GM18526 (cell line): ENCODE measurements around the gene RTEL1.
A peak's percentile ranks its signal among the peaks of the same experiment; 100 is the strongest.

Source experiments
- POLR2A ChIP-seq: IDR thresholded peaks from 3 replicates; pipeline ENCODE4 v1.6.1; 2011; ENCODE audit not compliant: insufficient read length; ENCODE audit errors: extremely low read depth

Gene RTEL1

DNA sequence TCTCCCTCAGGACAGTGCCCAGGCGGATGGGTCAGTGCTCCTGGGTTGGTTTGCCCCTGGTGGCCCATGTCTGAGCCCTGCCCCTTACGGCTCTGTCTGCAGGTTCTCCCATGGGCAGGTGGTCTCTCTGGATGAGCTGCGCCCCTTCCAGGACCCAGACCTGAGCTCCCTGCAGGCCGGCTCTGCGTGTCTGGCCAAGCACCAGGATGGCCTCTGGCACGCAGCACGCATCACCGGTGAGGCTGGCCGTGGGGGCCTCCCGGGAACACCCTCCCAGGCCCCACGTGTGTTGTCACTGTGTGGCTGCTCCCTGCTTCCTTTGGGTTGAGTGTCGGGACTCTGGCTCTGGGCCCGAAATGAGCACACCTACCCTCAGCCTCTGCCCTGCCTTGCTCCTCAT lies 75.0 kb downstream of the RTEL1 start:
- no peak for TF ChIP-seq POLR2A

DNA sequence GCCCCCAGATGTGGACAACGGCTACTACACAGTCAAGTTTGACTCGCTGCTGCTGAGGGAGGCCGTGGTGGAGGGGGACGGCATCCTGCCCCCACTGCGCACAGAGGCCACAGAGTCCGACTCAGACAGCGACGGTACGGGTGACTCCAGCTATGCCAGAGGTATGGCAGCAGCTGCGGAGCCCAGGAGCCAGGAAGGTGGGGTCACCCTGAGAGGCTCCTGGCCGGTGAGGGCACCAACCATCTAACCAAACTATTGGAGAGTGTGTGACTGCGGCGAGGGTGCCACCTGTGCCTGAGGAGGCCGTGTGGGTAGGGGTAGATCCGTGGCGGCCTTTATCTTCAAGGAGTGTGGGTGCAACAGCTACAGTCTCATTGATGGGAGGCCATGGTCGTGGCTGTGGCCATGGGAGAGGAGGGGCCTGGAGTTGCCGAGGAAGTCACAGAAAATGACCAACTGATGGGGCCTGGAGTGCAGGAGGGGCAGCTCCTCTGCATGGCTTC lies 75.5 kb downstream of the RTEL1 start:
- TF ChIP-seq POLR2A: no peak

DNA sequence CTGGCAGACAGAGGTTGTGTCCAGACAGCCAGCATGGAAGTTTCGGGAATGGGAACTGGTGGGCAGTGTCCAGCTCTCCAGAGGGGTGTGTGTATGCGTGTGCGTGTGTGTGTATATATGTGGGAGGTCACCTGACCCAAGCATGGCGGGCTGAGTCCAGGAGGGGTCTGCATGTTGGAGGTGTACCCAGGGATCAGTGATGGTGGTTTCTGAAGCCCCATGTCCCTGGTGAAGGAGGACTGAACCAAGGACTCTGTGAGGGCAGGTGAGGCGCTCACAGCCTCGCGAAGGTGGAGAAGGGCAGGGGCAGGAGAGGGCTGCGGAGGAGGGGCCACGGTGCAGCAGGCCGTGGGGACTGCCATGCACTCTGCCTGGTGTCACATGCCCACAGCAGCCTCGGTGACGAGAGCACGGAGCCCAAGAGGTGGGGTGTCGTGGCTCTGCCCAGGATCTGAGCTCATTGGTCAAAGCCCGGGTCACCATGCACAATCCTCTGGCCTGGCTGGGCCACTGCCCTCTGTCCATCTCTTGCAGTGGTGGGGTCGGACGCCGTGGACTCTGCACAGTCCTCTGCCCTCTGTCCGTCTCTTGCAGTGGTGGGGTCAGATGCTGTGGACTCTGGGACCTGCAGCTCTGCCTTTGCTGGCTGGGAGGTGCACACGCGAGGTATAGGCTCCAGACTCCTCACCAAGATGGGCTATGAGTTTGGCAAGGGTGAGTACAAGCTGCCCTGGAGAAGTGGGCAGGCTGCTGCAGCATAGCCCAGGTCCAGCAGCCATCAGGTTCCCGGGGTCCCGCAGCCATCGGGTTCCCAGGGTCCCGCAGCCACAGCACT lies 76.2 kb downstream of the RTEL1 start:
- TF ChIP-seq POLR2A: no peak

DNA sequence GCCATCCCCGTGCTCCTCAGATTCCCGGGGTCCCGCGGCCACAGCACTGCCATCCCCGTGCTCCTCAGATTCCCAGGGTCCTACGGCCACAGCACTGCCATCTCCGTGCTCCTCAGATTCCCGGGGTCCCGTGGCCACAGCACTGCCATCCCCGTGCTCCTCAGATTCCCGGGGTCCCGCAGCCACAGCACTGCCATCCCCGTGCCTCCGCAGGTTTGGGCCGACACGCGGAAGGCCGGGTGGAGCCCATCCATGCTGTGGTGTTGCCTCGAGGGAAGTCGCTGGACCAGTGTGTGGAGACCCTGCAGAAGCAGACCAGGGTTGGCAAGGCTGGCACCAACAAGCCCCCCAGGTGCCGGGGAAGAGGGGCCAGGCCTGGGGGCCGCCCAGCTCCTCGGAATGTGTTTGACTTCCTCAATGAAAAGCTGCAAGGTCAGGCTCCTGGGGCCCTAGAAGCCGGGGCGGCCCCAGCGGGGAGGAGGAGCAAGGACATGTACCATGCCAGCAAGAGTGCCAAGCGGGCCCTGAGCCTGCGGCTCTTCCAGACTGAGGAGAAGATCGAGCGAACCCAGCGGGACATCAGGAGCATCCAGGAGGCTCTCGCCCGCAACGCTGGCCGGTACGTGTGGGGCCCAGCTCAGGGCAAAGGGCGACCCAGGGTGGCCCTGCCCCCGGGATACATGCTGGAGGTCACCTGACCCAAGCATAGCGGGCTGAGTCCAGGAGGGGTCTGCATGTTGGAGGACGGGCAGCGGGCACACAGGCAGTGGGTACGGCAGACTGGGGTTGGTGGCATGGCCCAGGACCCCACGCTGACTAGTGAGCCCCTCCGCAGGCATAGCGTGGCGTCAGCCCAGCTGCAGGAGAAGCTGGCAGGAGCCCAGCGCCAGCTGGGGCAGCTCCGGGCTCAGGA lies 77.1 kb downstream of the RTEL1 start:
- TF ChIP-seq POLR2A: no peak

DNA sequence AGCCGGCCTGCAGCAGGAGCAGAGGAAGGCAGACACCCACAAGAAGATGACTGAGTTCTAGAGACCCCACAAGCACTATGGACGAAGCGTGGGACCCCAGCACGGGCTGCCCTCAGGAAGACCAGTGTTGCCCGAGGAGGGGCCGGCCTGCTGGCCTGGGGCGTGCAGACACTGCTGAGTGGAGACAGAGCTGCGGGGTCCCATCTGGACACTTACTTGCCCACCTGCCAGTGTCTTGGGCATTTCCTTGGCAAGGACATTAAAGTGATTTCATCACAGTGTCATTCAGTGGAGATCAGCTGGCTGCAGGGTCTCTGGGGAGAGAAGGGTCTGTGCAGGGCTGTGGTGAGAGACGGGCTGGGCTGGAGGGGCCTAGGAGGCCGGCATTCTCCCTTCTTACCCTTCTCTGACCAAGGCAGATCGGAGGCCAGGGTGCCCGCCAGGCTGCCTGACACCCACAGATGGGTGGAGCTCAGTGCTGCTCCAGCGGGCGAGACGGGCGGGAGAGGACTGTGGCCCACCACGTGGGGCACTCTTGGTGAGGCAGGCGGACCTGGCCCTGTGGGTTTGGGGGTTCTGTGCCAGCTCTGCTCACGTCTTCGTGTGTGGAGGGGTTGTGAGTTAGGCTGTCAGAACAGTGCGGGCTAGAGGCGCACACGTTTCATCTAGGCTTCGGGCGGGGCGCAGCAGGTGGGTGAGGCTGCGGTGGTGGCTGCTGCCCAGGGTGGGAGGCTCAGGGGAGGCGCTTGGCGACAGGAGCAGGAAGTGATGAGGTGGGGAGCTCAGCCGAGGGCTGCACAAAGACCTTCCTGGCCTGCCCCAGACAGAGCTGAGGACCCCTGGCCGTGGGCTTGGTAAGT lies 78.0 kb downstream of the RTEL1 start, which contains the start of gene LIME1:
LIME1 (plus strand) TSS at position 806 of the 860 bp plus-strand sequence. CDS start 886 bp downstream, outside the sequence.
- TF ChIP-seq POLR2A: peak; percentile 49

DNA sequence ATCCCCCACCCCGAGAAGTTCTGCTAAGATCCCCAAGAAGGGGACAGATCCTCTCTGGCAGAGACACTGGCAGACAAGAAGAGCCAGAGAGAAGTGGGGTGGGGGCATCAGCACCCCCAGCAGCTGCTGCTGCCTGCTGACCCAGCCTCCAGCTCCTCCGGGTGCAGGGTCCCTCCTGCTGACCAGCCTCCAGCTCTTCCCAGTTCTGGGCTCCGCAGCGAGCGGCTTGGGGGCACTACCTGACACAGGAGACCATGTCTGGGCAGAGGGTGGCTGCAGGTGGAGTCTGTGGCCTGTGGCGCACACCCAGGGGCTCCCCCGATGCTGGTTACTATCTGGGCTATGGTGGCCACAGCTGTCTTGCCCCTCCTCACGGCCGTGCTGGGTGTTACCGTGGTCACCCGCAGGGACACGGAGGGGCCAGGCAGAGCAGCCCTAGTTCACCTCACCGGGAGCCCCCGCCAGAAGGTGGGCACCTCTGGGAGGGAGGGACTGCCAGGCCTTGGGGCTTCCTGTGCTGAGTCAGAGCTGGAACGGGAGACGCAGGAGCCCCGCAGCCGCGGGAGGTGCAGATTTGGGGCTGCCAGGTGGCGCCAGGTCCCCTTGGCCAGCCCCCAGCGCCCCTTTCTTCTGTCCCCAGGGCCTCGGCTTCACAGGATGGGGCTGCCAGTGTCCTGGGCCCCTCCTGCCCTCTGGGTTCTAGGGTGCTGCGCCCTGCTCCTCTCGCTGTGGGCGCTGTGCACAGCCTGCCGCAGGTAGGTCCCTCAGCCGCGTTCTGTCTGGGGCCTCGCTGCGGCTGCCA lies 79.0 kb downstream of the RTEL1 start:
- no peak for TF ChIP-seq POLR2A

DNA sequence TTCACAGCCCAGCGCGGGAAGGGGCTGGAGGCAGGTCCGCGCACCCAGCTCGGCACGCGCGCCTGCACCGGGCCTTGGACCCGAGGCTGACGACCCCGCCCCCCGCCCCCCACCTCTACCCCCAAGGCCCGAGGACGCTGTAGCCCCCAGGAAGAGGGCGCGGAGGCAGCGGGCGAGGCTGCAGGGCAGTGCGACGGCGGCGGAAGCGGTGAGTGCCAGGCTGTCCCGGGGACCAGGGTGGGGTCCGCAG lies 79.5 kb downstream of the RTEL1 start:
- no peak for TF ChIP-seq POLR2A

DNA sequence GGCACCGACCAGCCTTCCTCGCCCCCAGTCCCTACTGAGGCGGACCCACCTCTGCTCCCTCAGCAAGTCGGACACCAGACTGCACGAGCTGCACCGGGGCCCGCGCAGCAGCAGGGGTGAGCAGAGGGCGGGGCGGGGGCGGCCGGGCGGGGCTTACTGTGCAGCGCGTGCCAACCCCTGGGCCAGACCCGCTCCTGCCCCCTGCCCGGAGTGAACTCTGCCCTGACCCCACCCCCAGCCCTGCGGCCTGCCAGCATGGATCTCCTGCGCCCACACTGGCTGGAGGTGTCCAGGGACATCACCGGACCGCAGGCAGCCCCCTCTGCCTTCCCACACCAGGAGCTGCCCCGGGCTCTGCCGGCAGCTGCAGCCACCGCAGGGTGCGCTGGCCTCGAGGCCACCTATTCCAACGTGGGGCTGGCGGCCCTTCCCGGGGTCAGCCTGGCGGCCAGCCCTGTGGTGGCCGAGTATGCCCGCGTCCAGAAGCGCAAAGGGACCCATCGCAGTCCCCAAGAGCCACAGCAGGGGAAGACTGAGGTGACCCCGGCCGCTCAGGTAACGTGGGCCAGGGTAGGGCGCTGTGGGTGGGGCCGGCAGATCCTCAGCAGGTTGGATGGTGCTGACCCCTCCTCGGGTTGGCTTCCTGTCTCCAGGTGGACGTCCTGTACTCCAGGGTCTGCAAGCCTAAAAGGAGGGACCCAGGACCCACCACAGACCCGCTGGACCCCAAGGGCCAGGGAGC lies 80.0 kb downstream of the RTEL1 start:
- TF ChIP-seq POLR2A: peak; percentile 48

DNA sequence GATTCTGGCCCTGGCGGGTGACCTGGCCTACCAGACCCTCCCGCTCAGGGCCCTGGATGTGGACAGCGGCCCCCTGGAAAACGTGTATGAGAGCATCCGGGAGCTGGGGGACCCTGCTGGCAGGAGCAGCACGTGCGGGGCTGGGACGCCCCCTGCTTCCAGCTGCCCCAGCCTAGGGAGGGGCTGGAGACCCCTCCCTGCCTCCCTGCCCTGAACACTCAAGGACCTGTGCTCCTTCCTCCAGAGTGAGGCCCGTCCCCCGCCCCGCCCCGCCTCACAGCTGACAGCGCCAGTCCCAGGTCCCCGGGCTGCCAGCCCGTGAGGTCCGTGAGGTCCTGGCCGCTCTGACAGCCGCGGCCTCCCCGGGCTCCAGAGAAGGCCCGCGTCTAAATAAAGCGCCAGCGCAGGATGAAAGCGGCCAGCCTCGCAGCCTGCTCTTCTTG lies 80.6 kb downstream of the RTEL1 start:
- TF ChIP-seq POLR2A: no peak

DNA sequence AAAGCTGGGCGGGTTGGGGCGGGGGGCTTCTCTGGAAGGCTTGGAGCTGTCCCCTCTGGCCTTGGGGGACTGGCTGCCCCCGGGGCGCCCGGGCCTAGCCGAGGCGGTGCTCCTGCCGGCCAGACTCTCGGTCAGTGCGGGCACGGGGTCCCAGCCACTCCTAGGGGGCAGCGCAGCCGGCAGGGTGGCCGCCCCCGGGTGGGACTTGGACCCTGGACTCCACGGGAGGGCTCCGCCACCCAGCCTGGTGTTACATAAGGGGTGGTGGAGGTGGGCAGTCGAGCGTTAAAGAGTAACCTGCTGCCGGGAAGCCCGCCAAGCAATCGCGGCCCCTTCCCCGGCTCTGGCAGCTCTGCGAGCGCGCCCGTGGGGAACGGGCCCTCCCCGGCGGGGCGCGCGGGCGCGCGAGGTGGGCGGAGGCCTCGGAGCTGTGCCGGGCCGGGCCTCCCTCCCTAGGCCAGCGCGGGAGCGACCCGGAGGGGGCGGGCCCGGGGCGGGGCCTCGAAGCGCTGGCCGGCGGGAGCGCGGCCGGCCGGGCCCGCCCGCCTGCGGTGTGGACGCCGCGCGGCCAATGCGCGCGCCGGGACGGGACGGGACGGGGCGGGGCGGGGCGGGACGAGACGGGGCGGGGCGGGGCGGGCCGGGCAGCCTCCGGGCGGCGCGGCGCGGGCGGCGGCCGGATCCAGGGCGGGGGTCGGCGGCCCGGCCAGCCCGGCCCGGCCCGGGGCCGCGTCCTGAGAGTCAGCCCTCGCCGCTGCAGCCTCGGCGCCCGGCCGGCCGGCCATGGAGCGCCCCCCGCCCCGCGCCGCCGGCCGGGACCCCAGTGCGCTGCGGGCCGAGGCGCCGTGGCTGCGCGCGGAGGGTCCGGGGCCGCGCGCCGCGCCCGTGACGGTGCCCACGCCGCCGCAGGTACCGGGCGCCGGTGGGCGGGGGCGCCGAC lies 81.3 kb downstream of the RTEL1 start, which contains the start of gene SLC2A4RG:
SLC2A4RG (plus strand) TSS at position 647 of the 940 bp plus-strand sequence; CDS start at position 784, 137 bp downstream.
- TF ChIP-seq POLR2A: peak; percentile 30

DNA sequence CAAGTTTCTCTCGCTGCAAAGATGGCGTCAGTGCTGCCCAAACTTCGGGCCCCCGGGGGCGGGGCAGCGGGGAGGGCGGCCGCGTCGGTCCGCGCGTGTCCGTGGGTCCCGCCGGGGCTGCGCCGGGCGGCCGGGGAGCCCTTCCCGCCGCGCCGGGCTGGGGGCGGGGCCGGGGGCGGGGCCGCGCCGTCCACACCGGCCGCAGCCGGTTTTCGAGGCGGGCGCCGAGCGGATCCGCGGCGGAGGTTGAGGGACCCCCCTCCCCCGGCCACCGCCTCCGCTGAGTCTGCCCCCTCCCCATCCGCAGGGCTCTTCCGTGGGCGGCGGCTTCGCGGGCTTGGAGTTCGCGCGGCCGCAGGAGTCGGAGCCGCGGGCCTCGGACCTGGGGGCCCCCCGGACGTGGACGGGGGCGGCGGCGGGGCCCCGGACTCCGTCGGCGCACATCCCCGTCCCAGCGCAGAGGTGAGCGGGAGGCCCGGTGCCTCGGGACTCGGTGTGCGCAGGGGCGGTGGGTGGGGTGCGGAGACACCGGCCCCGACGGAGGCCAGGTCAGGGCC lies 82.0 kb downstream of the RTEL1 start:
- TF ChIP-seq POLR2A: no peak
